Activated CD8-positive, alpha-beta T cell treated with anti-CD3 and anti-CD28 coated beads for 36 hours (primary cell): Measurements from ENCODE around the gene GNA12. TPM values are rescaled to one million over a fixed set of nuclear protein-coding genes. Genes with fewer than 3 reads are reported as not detected.

Experiments used
- ATAC-seq: fragments of 200-7000 bp; cut with Tn5 transposase; one replicate; pipeline ENCODE4 v1.10.0; 2021; ENCODE audit warnings: mild to moderate bottlenecking, moderate library complexity
- CTCF ChIA-PET: fragments of 350-600 bp; sonication (Branson Sonifier 250); formaldehyde crosslinking; loops from one replicate; lab custom pipeline; 2021; ENCODE audit warnings: antibody characterized with exemption; lab: Charles Lee
- POLR2A ChIA-PET: fragments of 350-600 bp; sonication (Branson Sonifier 250); formaldehyde crosslinking; loops from one replicate; lab custom pipeline; 2021; ENCODE audit warnings: antibody characterized with exemption; lab: Charles Lee
- DNase-seq: peaks from one replicate; pipeline ENCODE4 v3.0.0-alpha.2; 2020
- H3K27ac Mint-ChIP-seq: one replicate; pipeline ENCODE4 v1.8.0; 2021; ENCODE audit warnings: mild to moderate bottlenecking, mixed read lengths
- H3K27me3 Mint-ChIP-seq: one replicate; pipeline ENCODE4 v1.8.0; 2021; ENCODE audit warnings: mixed read lengths
- H3K36me3 Mint-ChIP-seq: one replicate; pipeline ENCODE4 v1.8.0; 2021; ENCODE audit warnings: low read depth, mixed read lengths
- H3K4me1 Mint-ChIP-seq: one replicate; pipeline ENCODE4 v1.8.0; 2021; ENCODE audit warnings: low read depth, mixed read lengths
- H3K4me3 Mint-ChIP-seq: one replicate; pipeline ENCODE4 v1.8.0; 2021; ENCODE audit warnings: mild to moderate bottlenecking, moderate library complexity, mixed read lengths
- H3K9me3 Mint-ChIP-seq: one replicate; pipeline ENCODE4 v1.8.0; 2021; ENCODE audit warnings: mixed read lengths
- intact Hi-C: fragments of 100-400 bp; cut with micrococcal nuclease; formaldehyde crosslinking; loops from one replicate; pipeline ENCODE4 v1.10.0; 2022
- total RNA-seq, 2 experiments: library from RNA; stranded (reverse); gene quantifications; one replicate each; pipeline ENCODE4 v1.2.3, GENCODE V29; 2021
- TF ChIP-seq, protein P1 (sequence below): fragments of 200-600 bp; IDR thresholded peaks from one replicate; pipeline ENCODE4 v1.8.0; 2022; ENCODE audit warnings: antibody characterized with exemption, mild to moderate bottlenecking

GNA12 gene
- total RNA-seq, 2 experiments from 2014 or later = 21.0 to 21.1 TPM

DNA sequence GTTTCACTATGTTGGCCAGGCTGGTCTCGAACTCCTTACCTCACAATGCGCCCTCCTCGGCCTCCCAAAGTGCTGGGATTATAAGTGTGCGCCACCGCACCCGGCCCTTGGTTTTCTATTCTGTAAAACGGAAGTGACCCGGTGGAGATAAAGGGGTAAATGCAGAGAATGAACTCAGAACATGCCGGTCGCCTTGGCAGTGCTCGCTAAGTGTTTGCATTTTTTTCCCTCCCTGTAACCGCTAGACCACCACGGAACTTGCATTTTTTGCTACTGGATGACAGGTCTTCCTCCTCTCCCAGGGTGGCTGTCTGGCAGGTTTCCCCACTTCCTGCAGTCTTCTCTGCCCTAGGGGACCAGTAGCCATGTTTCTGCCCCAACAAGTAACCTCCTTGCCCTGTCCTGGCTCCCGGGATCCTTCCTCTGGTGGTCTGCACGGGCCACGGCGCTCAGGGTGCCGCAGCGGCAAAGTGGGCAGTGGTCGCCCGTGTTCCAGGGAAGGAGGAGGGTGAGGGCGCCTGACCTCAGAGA, 18.8 kb upstream of the GNA12 start:
- H3K36me3 Mint-ChIP-seq = no peaks in the 10 kb centered on the region
- peak; percentile 42 for ATAC-seq
- H3K27ac Mint-ChIP-seq = peak overlapping the region; percentile 96

DNA sequence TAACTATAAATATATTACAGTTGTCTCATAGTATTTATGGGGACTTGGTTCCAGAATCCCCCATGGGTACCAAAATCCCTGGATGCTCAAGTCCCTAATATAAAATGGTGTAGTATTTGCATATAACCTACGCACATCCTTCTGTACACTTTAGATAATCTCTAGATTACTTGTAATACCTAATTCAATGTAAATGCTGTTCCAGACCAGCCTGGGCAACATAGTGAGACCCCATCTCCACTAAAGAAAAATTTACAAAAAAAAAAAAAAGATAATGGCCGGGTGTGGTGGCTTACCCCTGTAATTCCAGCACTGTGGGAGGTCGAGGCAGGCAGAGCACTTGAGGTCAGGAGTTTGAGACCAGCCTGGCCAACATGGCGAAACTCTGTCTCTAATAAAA, 17.4 kb upstream of the GNA12 start:
- H3K36me3 Mint-ChIP-seq = no peaks in the 10 kb centered on the region
- ATAC-seq (no peak), DNase-seq (no peak)
- H3K27ac Mint-ChIP-seq = no peak overlapping the region
- H3K4me1 Mint-ChIP-seq = peaks cover 28% of the 10 kb centered on the region
- H3K9me3 Mint-ChIP-seq = no peaks in the 10 kb centered on the region
- intact Hi-C loops = loop anchor here (10.0 kb wide), 1 partner anchor 203 kb away; no protein-coding TSS in a partner anchor
- H3K27me3 Mint-ChIP-seq = no peaks in the 10 kb centered on the region
- TF ChIP-seq, protein P1, sequence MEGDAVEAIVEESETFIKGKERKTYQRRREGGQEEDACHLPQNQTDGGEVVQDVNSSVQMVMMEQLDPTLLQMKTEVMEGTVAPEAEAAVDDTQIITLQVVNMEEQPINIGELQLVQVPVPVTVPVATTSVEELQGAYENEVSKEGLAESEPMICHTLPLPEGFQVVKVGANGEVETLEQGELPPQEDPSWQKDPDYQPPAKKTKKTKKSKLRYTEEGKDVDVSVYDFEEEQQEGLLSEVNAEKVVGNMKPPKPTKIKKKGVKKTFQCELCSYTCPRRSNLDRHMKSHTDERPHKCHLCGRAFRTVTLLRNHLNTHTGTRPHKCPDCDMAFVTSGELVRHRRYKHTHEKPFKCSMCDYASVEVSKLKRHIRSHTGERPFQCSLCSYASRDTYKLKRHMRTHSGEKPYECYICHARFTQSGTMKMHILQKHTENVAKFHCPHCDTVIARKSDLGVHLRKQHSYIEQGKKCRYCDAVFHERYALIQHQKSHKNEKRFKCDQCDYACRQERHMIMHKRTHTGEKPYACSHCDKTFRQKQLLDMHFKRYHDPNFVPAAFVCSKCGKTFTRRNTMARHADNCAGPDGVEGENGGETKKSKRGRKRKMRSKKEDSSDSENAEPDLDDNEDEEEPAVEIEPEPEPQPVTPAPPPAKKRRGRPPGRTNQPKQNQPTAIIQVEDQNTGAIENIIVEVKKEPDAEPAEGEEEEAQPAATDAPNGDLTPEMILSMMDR = no peak
- no peak overlapping the region for H3K4me3 Mint-ChIP-seq
- CTCF ChIA-PET = no interaction called here
- POLR2A ChIA-PET = interaction anchor here (1.2 kb wide), 1 partner anchor 15 kb away, joined by 4 read pairs; no protein-coding TSS in a partner anchor

More for the DNA sequence above, 18.8 kb upstream of the GNA12 start:
- DNase-seq = peak; percentile 81
- TF ChIP-seq, protein P1 = no peak
- POLR2A ChIA-PET = interaction anchor here (0.6 kb wide), 1 partner anchor 105 kb away, joined by 3 read pairs; no protein-coding TSS in a partner anchor
- H3K27me3 Mint-ChIP-seq = no peaks in the 10 kb centered on the region
- intact Hi-C loops = loop anchor here (10.0 kb wide), 1 partner anchor 202 kb away; no protein-coding TSS in a partner anchor
- peaks cover 28% of the 10 kb centered on the region for H3K4me1 Mint-ChIP-seq
- peak overlapping the region; percentile 71 for H3K4me3 Mint-ChIP-seq
- CTCF ChIA-PET = interaction anchor here (1.1 kb wide), 1 partner anchor 145 kb away, joined by 3 read pairs; no protein-coding TSS in a partner anchor
- H3K9me3 Mint-ChIP-seq = no peaks in the 10 kb centered on the region

DNA sequence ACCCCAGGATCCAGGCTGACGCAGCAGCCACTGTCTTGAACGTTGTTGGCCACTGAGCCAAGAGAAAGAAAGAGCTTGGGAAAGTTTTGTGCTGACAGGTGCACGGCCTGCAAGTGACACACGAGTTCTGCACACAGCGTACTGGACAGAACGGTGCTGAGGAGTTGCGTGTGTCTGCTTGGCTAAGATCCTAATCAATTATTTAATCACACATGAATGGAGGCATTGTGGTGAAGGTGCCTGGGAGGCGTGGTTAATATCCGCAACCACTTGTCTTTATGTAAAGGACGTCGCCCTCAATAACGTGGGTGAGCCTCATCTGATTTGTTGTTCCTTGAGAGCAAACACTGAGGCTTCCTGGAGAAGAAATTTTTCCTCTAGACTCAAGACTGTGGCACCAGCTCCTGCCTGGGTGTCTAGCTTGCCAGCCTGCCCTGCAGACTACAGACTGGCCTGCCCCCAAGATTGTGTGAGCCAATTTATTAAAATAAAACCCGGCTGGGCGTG, 16.6 kb upstream of the GNA12 start:
- Mint-ChIP-seq H3K36me3 (no peaks in the 10 kb centered on the region), H3K27me3 (no peaks in the 10 kb centered on the region), H3K4me1 (peaks cover 28% of the 10 kb centered on the region), H3K27ac (no peak overlapping the region), H3K4me3 (no peak overlapping the region), H3K9me3 (no peaks in the 10 kb centered on the region)
- TF ChIP-seq, protein P1 = no peak
- intact Hi-C loops = loop anchor here (10.0 kb wide), 1 partner anchor 204 kb away; no protein-coding TSS in a partner anchor
- POLR2A ChIA-PET = interaction anchor here (1.2 kb wide), 1 partner anchor 15 kb away, joined by 4 read pairs; no protein-coding TSS in a partner anchor
- DNase-seq (no peak), ATAC-seq (no peak)
- CTCF ChIA-PET = interaction anchor here (1.6 kb wide), 1 partner anchor 38 kb away, joined by 3 read pairs; no protein-coding TSS in a partner anchor

DNA sequence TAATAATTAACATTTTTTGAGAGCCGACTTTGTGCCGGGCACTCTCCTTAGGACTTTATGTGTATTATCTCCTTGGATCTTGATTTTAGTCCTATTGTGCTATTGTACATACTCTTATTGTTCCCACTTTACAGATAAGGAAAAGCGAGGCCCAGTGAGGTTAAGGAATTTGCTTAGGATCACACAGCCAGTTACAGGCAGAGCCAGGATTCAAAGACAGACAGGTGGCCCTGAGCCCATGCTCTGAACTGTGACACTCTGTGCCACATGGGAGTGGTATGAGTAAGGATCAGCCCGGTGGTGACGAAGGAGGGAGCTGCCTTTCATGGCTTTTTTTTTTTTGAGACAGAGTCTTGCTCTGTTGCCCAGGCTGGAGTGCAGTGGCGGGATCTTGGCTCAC, 15.8 kb upstream of the GNA12 start:
- no peaks in the 10 kb centered on the region for H3K27me3 Mint-ChIP-seq
- ChIA-PET CTCF (interaction anchor here (1.6 kb wide), 1 partner anchor 37 kb away, joined by 3 read pairs; no protein-coding TSS in a partner anchor), POLR2A (no interaction called here)
- no peaks in the 10 kb centered on the region for H3K9me3 Mint-ChIP-seq
- H3K4me3 Mint-ChIP-seq = no peak overlapping the region
- DNase-seq (no peak), ATAC-seq (no peak)
- peaks cover 27% of the 10 kb centered on the region for H3K4me1 Mint-ChIP-seq
- H3K36me3 Mint-ChIP-seq = no peaks in the 10 kb centered on the region
- TF ChIP-seq, protein P1 = no peak
- H3K27ac Mint-ChIP-seq = no peak overlapping the region
- intact Hi-C loops = loop anchor here (10.0 kb wide), 1 partner anchor 205 kb away; no protein-coding TSS in a partner anchor

DNA sequence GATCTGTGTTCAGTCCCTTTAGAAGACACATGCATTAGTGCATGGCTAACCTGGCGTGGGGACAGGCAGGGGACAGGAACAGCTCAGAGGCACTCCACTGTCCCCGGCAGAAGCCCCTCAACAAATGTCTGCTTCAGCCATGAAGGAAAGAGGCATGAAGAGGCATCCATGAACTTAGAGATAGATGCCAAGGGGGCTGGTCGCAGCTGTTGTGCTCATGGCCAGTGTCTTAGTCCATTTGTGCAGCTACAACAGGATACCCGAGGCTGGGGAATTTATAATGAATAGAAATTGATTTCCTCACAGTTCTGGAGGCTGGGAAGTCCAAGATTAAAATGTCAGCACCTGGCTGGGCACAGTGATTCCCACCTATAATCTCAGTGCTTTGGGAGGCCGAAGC, 14.5 kb upstream of the GNA12 start:
- TF ChIP-seq, protein P1 = no peak
- intact Hi-C loops = no loop called here
- Mint-ChIP-seq H3K9me3 (no peaks in the 10 kb centered on the region), H3K27ac (no peak overlapping the region), H3K36me3 (no peaks in the 10 kb centered on the region), H3K4me3 (no peak overlapping the region), H3K27me3 (no peaks in the 10 kb centered on the region), H3K4me1 (peaks cover 14% of the 10 kb centered on the region)
- DNase-seq (no peak), ATAC-seq (no peak)
- CTCF ChIA-PET = no interaction called here
- POLR2A ChIA-PET = interaction anchor here (0.7 kb wide), 1 partner anchor 15 kb away, joined by 3 read pairs; no protein-coding TSS in a partner anchor
